ENCODE results near the gene DPP10. TPM values are rescaled to one million over a fixed set of nuclear protein-coding genes. Genes with fewer than 3 reads are reported as not detected.

Gene DPP10
- total RNA-seq, 3 donors from 2014 or later (not counting 1 experiment from before 2014, with no cell fraction given), result not detected

DNA sequence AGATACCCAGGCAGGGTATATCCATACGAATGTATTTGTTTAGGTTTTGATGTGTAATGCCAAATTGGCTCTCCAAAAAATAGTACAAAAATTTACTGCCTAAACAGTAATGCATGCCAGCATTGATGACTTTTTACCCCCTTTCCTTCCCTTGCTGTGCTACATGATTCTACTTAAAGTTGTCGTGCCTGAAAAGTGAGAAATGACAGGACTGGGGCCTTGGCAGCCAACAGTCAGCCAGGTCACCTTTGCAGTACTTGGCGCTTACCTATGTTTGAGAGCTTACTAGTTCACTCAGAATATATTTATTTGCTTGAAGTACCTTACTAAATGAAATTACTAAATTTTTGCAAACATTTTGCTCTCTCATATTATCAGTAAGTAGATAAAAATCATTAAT, 1329.1 kb downstream of the DPP10 start:
- Histone ChIP-seq H3K27me3 (ENCODE audit: control insufficient read depth, insufficient read depth, low read length) (no peaks in the 10 kb centered on the region), H3K27ac (ENCODE audit: low read length) (no peak overlapping the region), H3K4me3 (ENCODE audit: low read length) (no peak overlapping the region), H3K4me1 (ENCODE audit: control insufficient read depth, insufficient read depth, low read length) (no peaks in the 10 kb centered on the region), H3K36me3 (ENCODE audit: control insufficient read depth, insufficient read depth, low read length) (no peaks in the 10 kb centered on the region), H3K9me3 (ENCODE audit: control insufficient read depth, insufficient read depth, low read length) (no peaks in the 10 kb centered on the region)
- DNase-seq, result no peak
- H3K9me3 Mint-ChIP-seq, result peaks cover 3 to 8% of the 10 kb centered on the region in 2 donors
- WGBS (ENCODE audit: insufficient coverage), result 85% methylated on average over 2 of the region's 3 CpGs
- H3K4me3 Mint-ChIP-seq, result no peak overlapping the region
- H3K4me1 Mint-ChIP-seq, result no peaks in the 10 kb centered on the region
- TF ChIP-seq, protein P1, sequence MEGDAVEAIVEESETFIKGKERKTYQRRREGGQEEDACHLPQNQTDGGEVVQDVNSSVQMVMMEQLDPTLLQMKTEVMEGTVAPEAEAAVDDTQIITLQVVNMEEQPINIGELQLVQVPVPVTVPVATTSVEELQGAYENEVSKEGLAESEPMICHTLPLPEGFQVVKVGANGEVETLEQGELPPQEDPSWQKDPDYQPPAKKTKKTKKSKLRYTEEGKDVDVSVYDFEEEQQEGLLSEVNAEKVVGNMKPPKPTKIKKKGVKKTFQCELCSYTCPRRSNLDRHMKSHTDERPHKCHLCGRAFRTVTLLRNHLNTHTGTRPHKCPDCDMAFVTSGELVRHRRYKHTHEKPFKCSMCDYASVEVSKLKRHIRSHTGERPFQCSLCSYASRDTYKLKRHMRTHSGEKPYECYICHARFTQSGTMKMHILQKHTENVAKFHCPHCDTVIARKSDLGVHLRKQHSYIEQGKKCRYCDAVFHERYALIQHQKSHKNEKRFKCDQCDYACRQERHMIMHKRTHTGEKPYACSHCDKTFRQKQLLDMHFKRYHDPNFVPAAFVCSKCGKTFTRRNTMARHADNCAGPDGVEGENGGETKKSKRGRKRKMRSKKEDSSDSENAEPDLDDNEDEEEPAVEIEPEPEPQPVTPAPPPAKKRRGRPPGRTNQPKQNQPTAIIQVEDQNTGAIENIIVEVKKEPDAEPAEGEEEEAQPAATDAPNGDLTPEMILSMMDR (IDR thresholded peaks at IDR 0.05), result no peak
- no peaks in the 10 kb centered on the region for H3K27me3 Mint-ChIP-seq (ENCODE audit: low read depth in 2 of 2)
- ATAC-seq, result no peak
- no peak overlapping the region for H3K27ac Mint-ChIP-seq
- no peaks in the 10 kb centered on the region for H3K36me3 Mint-ChIP-seq
- intact Hi-C loops (cut with micrococcal nuclease), result no loop called here

DNA sequence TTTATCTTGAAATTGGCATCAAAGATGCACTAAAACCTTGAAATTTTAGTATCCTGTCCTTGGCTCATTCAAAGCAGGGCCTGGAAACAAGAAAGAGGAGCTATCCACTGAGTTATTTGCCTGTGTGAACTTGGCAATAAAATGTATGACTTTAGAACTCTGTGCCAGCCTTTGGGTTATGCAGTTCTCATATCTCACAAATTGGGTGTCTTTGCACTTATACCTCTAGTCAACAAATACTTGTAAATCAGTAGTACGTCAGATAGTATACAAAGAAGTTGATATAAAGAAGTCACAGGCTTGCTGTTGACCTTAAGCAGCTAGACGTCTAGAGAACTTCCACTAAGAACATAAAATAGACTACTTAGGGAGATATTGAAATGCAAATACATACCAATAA, 1331.9 kb downstream of the DPP10 start:
- Histone ChIP-seq H3K36me3 (ENCODE audit: control insufficient read depth, insufficient read depth, low read length) (no peaks in the 10 kb centered on the region), H3K9me3 (ENCODE audit: control insufficient read depth, insufficient read depth, low read length) (no peaks in the 10 kb centered on the region), H3K27ac (ENCODE audit: low read length) (no peak overlapping the region), H3K27me3 (ENCODE audit: control insufficient read depth, insufficient read depth, low read length) (no peaks in the 10 kb centered on the region), H3K4me1 (ENCODE audit: control insufficient read depth, insufficient read depth, low read length) (no peaks in the 10 kb centered on the region), H3K4me3 (ENCODE audit: low read length) (no peak overlapping the region)
- no peak for ATAC-seq
- intact Hi-C loops (cut with micrococcal nuclease), result no loop called here
- Mint-ChIP-seq H3K27ac (no peak overlapping the region), H3K36me3 (no peaks in the 10 kb centered on the region), H3K4me3 (no peak overlapping the region), H3K9me3 (peaks cover 3 to 8% of the 10 kb centered on the region in 2 donors), H3K4me1 (no peaks in the 10 kb centered on the region), H3K27me3 (ENCODE audit: low read depth in 2 of 2) (no peaks in the 10 kb centered on the region)
- TF ChIP-seq, protein P1 (IDR thresholded peaks at IDR 0.05), result no peak
- DNase-seq, result no peak
- no CpG with 5 or more reads among the region's 2 CpGs for WGBS (ENCODE audit: insufficient coverage)

DNA sequence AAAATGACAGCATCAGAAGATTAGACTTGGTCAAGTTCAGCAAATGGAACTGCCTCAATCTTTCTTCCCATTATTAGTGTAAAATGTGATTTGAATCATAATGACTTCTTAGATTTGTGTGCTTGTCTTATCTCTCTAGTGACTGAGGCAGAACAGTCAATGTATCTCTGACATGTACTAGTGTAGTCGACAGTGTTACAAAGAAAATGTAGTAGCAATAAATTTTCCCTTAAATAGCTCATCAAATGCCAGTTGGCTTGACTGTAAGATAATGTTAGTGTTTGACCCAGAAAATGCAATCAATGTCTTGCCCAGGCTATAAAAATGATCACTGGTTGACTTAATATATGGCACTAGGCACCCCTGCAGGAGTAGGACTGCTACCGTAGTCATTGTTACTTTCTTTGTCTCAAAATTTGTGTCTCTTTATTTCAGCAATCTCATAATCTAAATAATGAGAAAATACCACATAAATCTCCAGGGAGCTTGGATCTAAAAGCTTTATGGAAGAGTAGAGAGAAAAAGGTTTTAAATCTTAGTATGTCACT, 1336.7 kb downstream of the DPP10 start:
- Histone ChIP-seq H3K4me3 (ENCODE audit: low read length) (no peak overlapping the region), H3K27me3 (ENCODE audit: control insufficient read depth, insufficient read depth, low read length) (no peaks in the 10 kb centered on the region), H3K27ac (ENCODE audit: low read length) (no peak overlapping the region), H3K9me3 (ENCODE audit: control insufficient read depth, insufficient read depth, low read length) (no peaks in the 10 kb centered on the region), H3K36me3 (ENCODE audit: control insufficient read depth, insufficient read depth, low read length) (no peaks in the 10 kb centered on the region), H3K4me1 (ENCODE audit: control insufficient read depth, insufficient read depth, low read length) (no peaks in the 10 kb centered on the region)
- ATAC-seq (no peak), DNase-seq (no peak)
- Mint-ChIP-seq H3K27ac (no peak overlapping the region), H3K36me3 (no peaks in the 10 kb centered on the region), H3K4me3 (no peak overlapping the region), H3K4me1 (no peaks in the 10 kb centered on the region), H3K27me3 (ENCODE audit: low read depth in 2 of 2) (no peaks in the 10 kb centered on the region), H3K9me3 (peaks cover 7 to 9% of the 10 kb centered on the region in 2 donors)
- TF ChIP-seq, protein P1 (IDR thresholded peaks at IDR 0.05), result no peak
- intact Hi-C loops (cut with micrococcal nuclease), result no loop called here
- WGBS (ENCODE audit: insufficient coverage), result 92% methylated on average over 2 of the region's 2 CpGs

DNA sequence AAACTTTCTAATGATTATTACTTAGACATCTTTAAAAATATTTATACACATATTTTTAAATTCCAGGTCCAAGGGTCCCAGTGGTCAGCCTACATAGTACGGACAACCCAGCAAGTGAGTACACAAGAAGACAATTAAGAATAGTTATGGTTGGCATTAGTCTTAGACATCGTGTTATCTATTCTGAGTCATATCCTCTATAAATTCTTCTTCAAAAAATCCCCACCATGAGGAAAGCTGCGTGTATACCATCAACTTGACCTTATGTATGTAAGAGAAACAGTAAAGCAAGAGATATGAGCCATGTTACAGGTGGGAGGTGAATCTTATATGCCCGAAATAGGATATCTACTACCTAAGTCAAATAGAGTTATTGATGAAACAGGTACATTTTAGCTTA, 1339.8 kb downstream of the DPP10 start:
- H3K36me3 ChIP-seq (ENCODE audit: control insufficient read depth, insufficient read depth, low read length), result no peaks in the 10 kb centered on the region
- H3K4me1 Mint-ChIP-seq, result no peaks in the 10 kb centered on the region
- no peak overlapping the region for H3K27ac ChIP-seq (ENCODE audit: low read length)
- no peaks in the 10 kb centered on the region for H3K27me3 Mint-ChIP-seq (ENCODE audit: low read depth in 2 of 2)
- DNase-seq, result no peak
- TF ChIP-seq, protein P1 (IDR thresholded peaks at IDR 0.05), result no peak
- H3K9me3 ChIP-seq (ENCODE audit: control insufficient read depth, insufficient read depth, low read length), result peaks cover 6% of the 10 kb centered on the region
- H3K36me3 Mint-ChIP-seq, result peaks cover 11% of the 10 kb centered on the region
- no peak for ATAC-seq
- H3K4me1 ChIP-seq (ENCODE audit: control insufficient read depth, insufficient read depth, low read length), result no peaks in the 10 kb centered on the region
- H3K27me3 ChIP-seq (ENCODE audit: control insufficient read depth, insufficient read depth, low read length), result no peaks in the 10 kb centered on the region
- intact Hi-C loops (cut with micrococcal nuclease), result no loop called here
- H3K9me3 Mint-ChIP-seq, result peaks cover 20 to 22% of the 10 kb centered on the region in 2 donors
- no peak overlapping the region for H3K4me3 Mint-ChIP-seq
- H3K27ac Mint-ChIP-seq, result no peak overlapping the region
- H3K4me3 ChIP-seq (ENCODE audit: low read length), result no peak overlapping the region
- WGBS (ENCODE audit: insufficient coverage), result 80% methylated on average over 1 of the region's 4 CpGs
